ENCODE measurements around the gene ARID1B. TPM values are rescaled to one million over a fixed set of nuclear protein-coding genes. Genes with fewer than 3 reads are reported as not detected.

Gene ARID1B
- total and polyA plus RNA-seq, 10 of the 15 experiments (the other 5 are each of a cell fraction or from before 2014, with no cell fraction given): 24.7 to 133 (median 54.6) TPM

GRCh38 chr6:156825475-156825874, 48.3 kb downstream of the ARID1B start:
- WGBS (ENCODE audit: insufficient coverage, insufficient replicate concordance, low lambda C conversion rate, missing lambda C conversion rate): 27% methylated on average over 3 of the region's 3 CpGs
- no peak overlapping the region for H3K4me3 ChIP-seq
- DNase-seq (ENCODE audit: low read depth, low spot score): no peak
- BruUV-seq (replicated peaks): no TSS peak
- H3K9me3 ChIP-seq (replicated peaks; ENCODE audit: control insufficient read depth, insufficient read depth, low read length): no peaks in the 10 kb centered on the region
- ChIA-PET SMC1A (ENCODE audit: uncharacterized antibody, unreplicated experiment) (no interaction called here), RAD21 (ENCODE audit: unreplicated experiment) (no interaction called here), POLR2A (interaction anchor here (0.5 kb wide), 1 partner anchor 586 kb away, joined by 3 read pairs; no protein-coding TSS in a partner anchor), CTCF (interaction anchor here (1.4 to 1.5 kb wide), 2 partner anchors 38 to 260 kb away, joined by 3 to 5 read pairs; no protein-coding TSS in a partner anchor)
- no peak overlapping the region for H3K9ac ChIP-seq (ENCODE audit: control insufficient read depth, insufficient read depth, low read length)
- H3K4me1 ChIP-seq (ENCODE audit: control insufficient read depth, insufficient read depth, low read length): peaks cover 26% of the 10 kb centered on the region
- H3K27me3 ChIP-seq (replicated peaks in 1 of 2; ENCODE audit: control insufficient read depth in 2 of 2, insufficient read depth in 2 of 2, low read length in 1 of 2): no peaks in the 10 kb centered on the region
- intact Hi-C loops (cut with micrococcal nuclease; ENCODE audit: unreplicated experiment) (no loop called here), in situ Hi-C loops (cut with MboI) (no loop called here)
- no peak overlapping the region for H2AFZ ChIP-seq (ENCODE audit: control insufficient read depth, low read depth, low read length)
- H3K79me2 ChIP-seq (ENCODE audit: control insufficient read depth, insufficient read depth, low read length): peaks cover 89% of the 10 kb centered on the region
- H3K36me3 ChIP-seq (ENCODE audit: control insufficient read depth in 2 of 2, insufficient read depth in 2 of 2, low read length in 1 of 2): peaks cover 5 to 24% of the 10 kb centered on the region in 2 experiments; a peak in 3 of 4 replicates
- H3K27ac ChIP-seq (ENCODE audit: control insufficient read depth, insufficient read depth): no peak overlapping the region
- H3K4me2 ChIP-seq (ENCODE audit: control insufficient read depth, insufficient read depth): no peak overlapping the region
- TF ChIP-seq HDGF (IDR thresholded peaks at IDR 0.05) (no peak), NBN (IDR thresholded peaks at IDR 0.05) (no peak), BRCA1 (IDR thresholded peaks at IDR 0.05; ENCODE audit: low read depth, low read length) (no peak), TCF3 (IDR thresholded peaks at IDR 0.05; ENCODE audit: borderline replicate concordance, insufficient read depth, low read depth, low read length) (no peak), RCOR1 (conservative IDR thresholded peaks at IDR 0.05; ENCODE audit: low read depth, low read length) (no peak)
- no peak for FAIRE-seq
- no peak for ATAC-seq
- H4K20me1 ChIP-seq (ENCODE audit: control insufficient read depth, insufficient read depth): peaks cover 6% of the 10 kb centered on the region

GRCh38 chr6:156826290-156826955, 49.2 kb downstream of the ARID1B start:
- Histone ChIP-seq H2AFZ (ENCODE audit: control insufficient read depth, low read depth, low read length) (no peak overlapping the region), H3K4me3 (no peak overlapping the region), H3K79me2 (ENCODE audit: control insufficient read depth, insufficient read depth, low read length) (peaks cover 88% of the 10 kb centered on the region), H3K9me3 (replicated peaks; ENCODE audit: control insufficient read depth, insufficient read depth, low read length) (no peaks in the 10 kb centered on the region), H3K36me3 (ENCODE audit: control insufficient read depth in 2 of 2, insufficient read depth in 2 of 2, low read length in 1 of 2) (peaks cover 8 to 24% of the 10 kb centered on the region in 2 experiments; a peak in 3 of 4 replicates), H3K4me1 (ENCODE audit: control insufficient read depth, insufficient read depth, low read length) (peaks cover 21% of the 10 kb centered on the region), H3K27ac (ENCODE audit: control insufficient read depth, insufficient read depth) (no peak overlapping the region), H4K20me1 (ENCODE audit: control insufficient read depth, insufficient read depth) (peaks cover 6% of the 10 kb centered on the region), H3K9ac (ENCODE audit: control insufficient read depth, insufficient read depth, low read length) (no peak overlapping the region), H3K27me3 (replicated peaks in 1 of 2; ENCODE audit: control insufficient read depth in 2 of 2, insufficient read depth in 2 of 2, low read length in 1 of 2) (no peaks in the 10 kb centered on the region), H3K4me2 (ENCODE audit: control insufficient read depth, insufficient read depth) (no peak overlapping the region)
- ATAC-seq (no peak; the same call in 2 of the 3 replicates), DNase-seq (ENCODE audit: low read depth, low spot score) (no peak), FAIRE-seq (no peak)
- intact Hi-C loops (cut with micrococcal nuclease; ENCODE audit: unreplicated experiment) (no loop called here), in situ Hi-C loops (cut with MboI) (no loop called here)
- ChIA-PET RAD21 (ENCODE audit: unreplicated experiment) (no interaction called here), SMC1A (ENCODE audit: uncharacterized antibody, unreplicated experiment) (no interaction called here), POLR2A (no interaction called here), CTCF (no interaction called here)
- WGBS (ENCODE audit: insufficient coverage, insufficient replicate concordance, low lambda C conversion rate, missing lambda C conversion rate): 97% methylated on average over 10 of the region's 10 CpGs
- TF ChIP-seq ATF2 (IDR thresholded peaks at IDR 0.05; ENCODE audit: low read length): no peak
- no peak for TF ChIP-seq TCF12 (IDR thresholded peaks at IDR 0.05; ENCODE audit: low read depth, low read length)
- no peak for TF ChIP-seq ZNF24 (IDR thresholded peaks at IDR 0.05)
- TF ChIP-seq FOXK2 (IDR thresholded peaks at IDR 0.05): no peak
- no peak for TF ChIP-seq ZZZ3 (IDR thresholded peaks at IDR 0.05; ENCODE audit: control insufficient read depth, insufficient read length, low read depth)
- no TSS peak for BruUV-seq (replicated peaks)

Data from GM12878 (cell line).